ENCODE measurements around the gene HSD17B12.
A peak's percentile ranks its signal among the peaks of the same experiment; 100 is the strongest.
"Not testable (repeated sequence)": the region's sequence is repeated elsewhere in the genome, so short reads cannot be mapped to it uniquely, and the experiment has no call there.

HSD17B12 gene

GRCh38 chr11:43748095-43748494 lies 67.6 kb downstream of the HSD17B12 start:
- DNase-seq = no peak

GRCh38 chr11:43751726-43752125 lies 71.2 kb downstream of the HSD17B12 start:
- DNase-seq = no peak

GRCh38 chr11:43756575-43756974 lies 76.0 kb downstream of the HSD17B12 start:
- no peak for DNase-seq

GRCh38 chr11:43758927-43759326 lies 78.4 kb downstream of the HSD17B12 start:
- no peak for DNase-seq

GRCh38 chr11:43760902-43761301 lies 80.4 kb downstream of the HSD17B12 start:
- no peak for DNase-seq

GRCh38 chr11:43765194-43765593 lies 84.7 kb downstream of the HSD17B12 start:
- no peak for DNase-seq

- DNase-seq = not testable (repeated sequence)
These were observed 88.1 kb downstream of the HSD17B12 start for GRCh38 chr11:43768654-43769053.

GRCh38 chr11:43770173-43770572 lies 89.6 kb downstream of the HSD17B12 start:
- no peak for DNase-seq

- no peak for DNase-seq
These were observed 92.2 kb downstream of the HSD17B12 start for GRCh38 chr11:43772733-43773132.

- no peak for DNase-seq
These were observed 94.2 kb downstream of the HSD17B12 start for GRCh38 chr11:43774786-43775185.

- no peak for DNase-seq
These were observed 98.8 kb downstream of the HSD17B12 start for GRCh38 chr11:43779306-43779705.

- DNase-seq = no peak
These were observed 103.8 kb downstream of the HSD17B12 start for GRCh38 chr11:43784301-43784700.

- no peak for DNase-seq
These were observed 104.3 kb downstream of the HSD17B12 start for GRCh38 chr11:43784866-43785265.

- DNase-seq = no peak
These were observed 104.8 kb downstream of the HSD17B12 start for GRCh38 chr11:43785318-43785717.

GRCh38 chr11:43786016-43786415 lies 105.5 kb downstream of the HSD17B12 start:
- DNase-seq = no peak

GRCh38 chr11:43787824-43788223 lies 107.3 kb downstream of the HSD17B12 start:
- DNase-seq = no peak

GRCh38 chr11:43788421-43788820 lies 107.9 kb downstream of the HSD17B12 start:
- peak in 1 of 2 donors; percentile 47 for DNase-seq

GRCh38 chr11:43789700-43790443 lies 109.3 kb downstream of the HSD17B12 start:
- no peak for DNase-seq

GRCh38 chr11:43790444-43790794 lies 109.9 kb downstream of the HSD17B12 start:
- DNase-seq = no peak

GRCh38 chr11:43797337-43797736 lies 116.8 kb downstream of the HSD17B12 start:
- DNase-seq = no peak

GRCh38 chr11:43797866-43798265 lies 117.3 kb downstream of the HSD17B12 start:
- no peak for DNase-seq

- DNase-seq = no peak
These were observed 122.0 kb downstream of the HSD17B12 start for GRCh38 chr11:43802509-43802908.

GRCh38 chr11:43803766-43804165 lies 123.2 kb downstream of the HSD17B12 start:
- no peak for DNase-seq

- no peak for DNase-seq
These were observed 126.4 kb downstream of the HSD17B12 start for GRCh38 chr11:43806976-43807375.

GRCh38 chr11:43810929-43811596 lies 130.5 kb downstream of the HSD17B12 start:
- DNase-seq = no peak
